Type B pancreatic cell (in vitro differentiated cells): ENCODE measurements around the gene UGT1A5. TPM values are rescaled to one million over a fixed set of nuclear protein-coding genes. Genes with fewer than 3 reads are reported as not detected.

Experiments
- DNase-seq: peaks from one replicate; pipeline ENCODE4 v3.0.0; 2021; ENCODE audit warnings: mixed read lengths; ENCODE audit not compliant: unreplicated experiment; ENCODE audit errors: extremely low spot score
- H3K27ac Mint-ChIP-seq: 2 replicates; pipeline ENCODE4 v1.8.0; 2021; ENCODE audit warnings: mild to moderate bottlenecking, mixed read lengths
- H3K27me3 Mint-ChIP-seq: 2 replicates; pipeline ENCODE4 v1.8.0; 2021; ENCODE audit warnings: mixed read lengths
- H3K36me3 Mint-ChIP-seq: 2 replicates; pipeline ENCODE4 v1.8.0; 2021; ENCODE audit warnings: mixed read lengths
- H3K4me1 Mint-ChIP-seq: one replicate; pipeline ENCODE4 v1.8.0; 2021; ENCODE audit warnings: mixed read lengths; ENCODE audit not compliant: unreplicated experiment
- H3K4me3 Mint-ChIP-seq: 2 replicates; pipeline ENCODE4 v1.8.0; 2021; ENCODE audit warnings: mild to moderate bottlenecking, mixed read lengths
- H3K9me3 Mint-ChIP-seq: 2 replicates; pipeline ENCODE4 v1.8.0; 2021; ENCODE audit warnings: mixed read lengths
- CTCF ChIP-seq: fragments of 200-600 bp; sonication (generic); conservative IDR thresholded peaks from 2 replicates; pipeline ENCODE4 v1.5.0; 2021; ENCODE audit warnings: antibody characterized with exemption, mild to moderate bottlenecking
- total RNA-seq: library from RNA; stranded (reverse); gene quantifications from 2 replicates; pipeline ENCODE4 v1.2.1, GENCODE V29; 2021; ENCODE audit warnings: low replicate concordance

Gene UGT1A5
- total RNA-seq, 1 donor from 2014 or later = not detected

GRCh38 chr2:233819884-233820773 is 107.4 kb downstream of the UGT1A5 start:
- DNase-seq = peak; percentile 62
- TF ChIP-seq CTCF = no peak
- no peaks in the 10 kb centered on the region for H3K9me3 Mint-ChIP-seq
- peaks cover 11% of the 10 kb centered on the region for H3K4me1 Mint-ChIP-seq
- no peaks in the 10 kb centered on the region for H3K36me3 Mint-ChIP-seq
- H3K4me3 Mint-ChIP-seq = no peak overlapping the region
- peaks cover 4% of the 10 kb centered on the region for H3K27me3 Mint-ChIP-seq
- no peak overlapping the region for H3K27ac Mint-ChIP-seq

- H3K4me3 Mint-ChIP-seq = no peak overlapping the region
- no peaks in the 10 kb centered on the region for H3K9me3 Mint-ChIP-seq
- no peak overlapping the region for H3K27ac Mint-ChIP-seq
- H3K36me3 Mint-ChIP-seq = no peaks in the 10 kb centered on the region
- H3K4me1 Mint-ChIP-seq = peaks cover 11% of the 10 kb centered on the region
- no peak for TF ChIP-seq CTCF
- no peak for DNase-seq
- H3K27me3 Mint-ChIP-seq = peaks cover 4% of the 10 kb centered on the region
Observed at GRCh38 chr2:233820774-233821105, 108.0 kb downstream of the UGT1A5 start.

DNA sequence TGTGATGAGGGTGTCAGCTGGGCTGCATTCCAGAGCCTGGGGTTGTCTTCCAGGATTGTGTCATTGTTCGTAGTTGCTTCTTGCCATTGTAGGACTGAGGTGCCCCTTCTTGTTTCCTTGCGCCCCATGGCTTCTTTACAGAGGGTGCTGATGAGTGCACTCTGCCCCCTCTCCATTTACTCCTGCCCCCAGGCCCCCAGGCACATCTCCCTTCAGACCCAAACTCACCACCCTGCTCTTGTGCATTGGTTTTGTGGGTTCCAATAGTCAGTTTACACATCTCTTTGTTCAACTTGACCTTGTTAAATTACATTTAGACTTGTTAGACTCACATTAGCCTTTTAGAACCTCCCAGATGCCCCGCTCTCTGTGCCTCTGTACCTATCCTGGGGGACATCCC is 108.5 kb downstream of the UGT1A5 start:
- Mint-ChIP-seq H3K27ac (no peak overlapping the region), H3K4me3 (no peak overlapping the region)

GRCh38 chr2:233821709-233822100 is 109.0 kb downstream of the UGT1A5 start:
- TF ChIP-seq CTCF = no peak
- peaks cover 6% of the 10 kb centered on the region for H3K4me1 Mint-ChIP-seq
- H3K9me3 Mint-ChIP-seq = no peaks in the 10 kb centered on the region
- H3K4me3 Mint-ChIP-seq = no peak overlapping the region
- no peak overlapping the region for H3K27ac Mint-ChIP-seq
- no peaks in the 10 kb centered on the region for H3K36me3 Mint-ChIP-seq
- H3K27me3 Mint-ChIP-seq = peaks cover 4% of the 10 kb centered on the region
- peak; percentile 60 for DNase-seq

More for the DNA sequence above, 108.5 kb downstream of the UGT1A5 start:
- no peaks in the 10 kb centered on the region for H3K36me3 Mint-ChIP-seq
- DNase-seq = no peak
- peaks cover 11% of the 10 kb centered on the region for H3K4me1 Mint-ChIP-seq
- TF ChIP-seq CTCF = no peak
- no peaks in the 10 kb centered on the region for H3K9me3 Mint-ChIP-seq
- peaks cover 4% of the 10 kb centered on the region for H3K27me3 Mint-ChIP-seq

GRCh38 chr2:233822101-233822771 is 109.5 kb downstream of the UGT1A5 start:
- TF ChIP-seq CTCF = no peak
- Mint-ChIP-seq H3K27ac (no peak overlapping the region), H3K4me3 (no peak overlapping the region), H3K36me3 (no peaks in the 10 kb centered on the region), H3K4me1 (peaks cover 2% of the 10 kb centered on the region), H3K9me3 (no peaks in the 10 kb centered on the region), H3K27me3 (peaks cover 4% of the 10 kb centered on the region)
- peak; percentile 62 for DNase-seq

Other genes with a start within 250 kb of the UGT1A5 start
- gene USP40, start 146.1 kb upstream of the UGT1A5 start, total RNA-seq = 29.1 and 41.5 TPM in 2 replicates
- gene UGT1A8, start 95.3 kb upstream of the UGT1A5 start, total RNA-seq = 0.17 TPM in 1 of 2 replicates, not detected in the other
- not detected in 2 replicates for gene UGT1A10, start 76.5 kb upstream of the UGT1A5 start, total RNA-seq
- gene UGT1A9, start 41.0 kb upstream of the UGT1A5 start, total RNA-seq = not detected in 2 replicates
- 0.19 TPM in 1 of 2 replicates, not detected in the other for gene UGT1A7, start 31.0 kb upstream of the UGT1A5 start, total RNA-seq
- gene UGT1A6, start 20.0 kb upstream of the UGT1A5 start, total RNA-seq = 0.52 and 1.9 TPM in 2 replicates
- gene UGT1A4, start 5.8 kb downstream of the UGT1A5 start, total RNA-seq = not detected in 2 replicates
- gene UGT1A3, start 16.1 kb downstream of the UGT1A5 start, total RNA-seq = 0.19 TPM in 1 of 2 replicates, not detected in the other
- gene UGT1A1, start 47.4 kb downstream of the UGT1A5 start, total RNA-seq = 0.21 and 0.77 TPM in 2 replicates
- not detected in 2 replicates for gene MROH2A, start 65.4 kb downstream of the UGT1A5 start, total RNA-seq
- 16.7 and 42.1 TPM in 2 replicates for gene HJURP, start 141.6 kb downstream of the UGT1A5 start, total RNA-seq
- gene TRPM8, start 204.5 kb downstream of the UGT1A5 start, total RNA-seq = 0.60 and 0.62 TPM in 2 replicates